NT2/D1 (cell line): ENCODE results near the gene OR52I1.

ENCODE experiments used
- DNase-seq: peaks from one replicate; pipeline ENCODE4 v3.0.0-alpha.2; 2011; ENCODE audit warnings: low read depth, low spot score
- H3K27me3 ChIP-seq: 2 replicates; pipeline ENCODE4 v1.6.0; 2011; ENCODE audit warnings: mild to moderate bottlenecking; ENCODE audit not compliant: insufficient read length, insufficient read depth
- H3K36me3 ChIP-seq: 2 replicates; pipeline ENCODE4 v1.6.1; 2011; ENCODE audit warnings: mild to moderate bottlenecking, low read length, mixed read lengths; ENCODE audit not compliant: insufficient read depth, insufficient read length
- H3K4me1 ChIP-seq: 2 replicates; pipeline ENCODE4 v1.5.1; 2011; ENCODE audit not compliant: insufficient read depth, insufficient read length
- H3K4me3 ChIP-seq: 2 replicates; pipeline ENCODE4 v1.5.1; 2011; ENCODE audit warnings: low read depth; ENCODE audit not compliant: insufficient read length
- H3K9ac ChIP-seq: 2 replicates; pipeline ENCODE4 v1.6.0; 2011; ENCODE audit warnings: low read depth; ENCODE audit not compliant: insufficient read length
- H3K9me3 ChIP-seq: 2 replicates; pipeline ENCODE4 v1.5.1; 2011; ENCODE audit warnings: mild to moderate bottlenecking, low read length; ENCODE audit not compliant: insufficient read depth
- SUZ12 ChIP-seq: IDR thresholded peaks from 2 replicates; pipeline ENCODE4 v1.6.1; 2011; ENCODE audit not compliant: insufficient read length, insufficient read depth; ENCODE audit errors: extremely low read depth
- YY1 ChIP-seq: IDR thresholded peaks from 2 replicates; pipeline ENCODE4 v1.6.1; 2011; ENCODE audit not compliant: insufficient read length, insufficient read depth
- ZNF274 ChIP-seq: IDR thresholded peaks from 2 replicates; pipeline ENCODE4 v1.6.1; 2011; ENCODE audit warnings: mild to moderate bottlenecking, low read depth, low read length

The OR52I1 gene

GRCh38 chr11:4615856-4616444 lies 22.1 kb downstream of the OR52I1 start:
- Histone ChIP-seq H3K4me3 (no peak overlapping the region), H3K4me1 (no peaks in the 10 kb centered on the region), H3K27me3 (no peaks in the 10 kb centered on the region), H3K9ac (no peak overlapping the region), H3K36me3 (no peaks in the 10 kb centered on the region), H3K9me3 (no peaks in the 10 kb centered on the region)
- DNase-seq, result no peak
- TF ChIP-seq ZNF274 (no peak), SUZ12 (no peak), YY1 (no peak)

GRCh38 chr11:4619514-4619913 lies 25.7 kb downstream of the OR52I1 start:
- Histone ChIP-seq H3K4me1 (no peaks in the 10 kb centered on the region), H3K9ac (no peak overlapping the region), H3K27me3 (no peaks in the 10 kb centered on the region), H3K9me3 (no peaks in the 10 kb centered on the region), H3K36me3 (no peaks in the 10 kb centered on the region), H3K4me3 (no peak overlapping the region)
- no peak for DNase-seq
- TF ChIP-seq YY1 (no peak), ZNF274 (no peak), SUZ12 (no peak)

GRCh38 chr11:4626207-4627099 lies 32.6 kb downstream of the OR52I1 start:
- peak; percentile 80 for DNase-seq
- Histone ChIP-seq H3K27me3 (no peaks in the 10 kb centered on the region), H3K9ac (no peak overlapping the region), H3K9me3 (no peaks in the 10 kb centered on the region), H3K4me1 (no peaks in the 10 kb centered on the region), H3K4me3 (no peak overlapping the region), H3K36me3 (no peaks in the 10 kb centered on the region)
- TF ChIP-seq YY1 (no peak), SUZ12 (no peak)

- no peak for TF ChIP-seq ZNF274
- no peak for TF ChIP-seq YY1
- TF ChIP-seq SUZ12, result no peak
- Histone ChIP-seq H3K9ac (no peak overlapping the region), H3K9me3 (no peaks in the 10 kb centered on the region), H3K36me3 (no peaks in the 10 kb centered on the region), H3K4me3 (no peak overlapping the region), H3K27me3 (peaks cover 8% of the 10 kb centered on the region), H3K4me1 (peaks cover 2% of the 10 kb centered on the region)
- no peak for DNase-seq
Observed at GRCh38 chr11:4636136-4636535, 42.3 kb downstream of the OR52I1 start.

GRCh38 chr11:4636962-4637661 lies 43.3 kb downstream of the OR52I1 start, which contains the start of gene OR51D1:
Gene OR51D1 (plus strand): TSS chr11:4637477. CDS start chr11:4639791, 2,314 bp downstream.
- Histone ChIP-seq H3K4me3 (no peak within 1 kb of the TSS), H3K27me3 (peaks cover 8% of the 10 kb centered on the region), H3K4me1 (peaks cover 2% of the 10 kb centered on the region), H3K36me3 (no peaks in the 10 kb centered on the region), H3K9me3 (no peaks in the 10 kb centered on the region), H3K9ac (no peak within 1 kb of the TSS)
- TF ChIP-seq SUZ12 (no peak), ZNF274 (no peak), YY1 (no peak)
- peak; percentile 67 for DNase-seq

- Histone ChIP-seq H3K9ac (no peak overlapping the region), H3K4me1 (peaks cover 2% of the 10 kb centered on the region), H3K27me3 (peaks cover 8% of the 10 kb centered on the region), H3K4me3 (no peak overlapping the region), H3K36me3 (no peaks in the 10 kb centered on the region), H3K9me3 (no peaks in the 10 kb centered on the region)
- DNase-seq, result no peak
- no peak for TF ChIP-seq ZNF274
- TF ChIP-seq YY1, result no peak
Observed at GRCh38 chr11:4637662-4638047, 43.8 kb downstream of the OR52I1 start.

- TF ChIP-seq YY1 (no peak), SUZ12 (no peak), ZNF274 (no peak)
- DNase-seq, result no peak
- no peak overlapping the region for H3K4me3 ChIP-seq
Observed at GRCh38 chr11:4639931-4640330, 46.1 kb downstream of the OR52I1 start.

More at GRCh38 chr11:4639931-4640330, 46.1 kb downstream of the OR52I1 start:
- Histone ChIP-seq H3K9me3 (no peaks in the 10 kb centered on the region), H3K27me3 (peaks cover 8% of the 10 kb centered on the region), H3K9ac (no peak overlapping the region), H3K36me3 (no peaks in the 10 kb centered on the region), H3K4me1 (peaks cover 2% of the 10 kb centered on the region)
